DMS79 treated with DMSO at 0.1 percent for 48 hours (cell line): ENCODE results near the gene CYB5B.

Experiments
- DNase-seq: peaks from one replicate; lab custom pipeline; 2025; lab: John Stamatoyannopoulos, UW

Gene CYB5B

GRCh38 chr16:69486272-69486671 lies 61.9 kb downstream of the CYB5B start:
- DNase-seq, result no peak

GRCh38 chr16:69486724-69487123 lies 62.3 kb downstream of the CYB5B start:
- DNase-seq, result no peak

- DNase-seq, result peak; percentile 21
These were observed 66.4 kb downstream of the CYB5B start for GRCh38 chr16:69490707-69491324.

DNA sequence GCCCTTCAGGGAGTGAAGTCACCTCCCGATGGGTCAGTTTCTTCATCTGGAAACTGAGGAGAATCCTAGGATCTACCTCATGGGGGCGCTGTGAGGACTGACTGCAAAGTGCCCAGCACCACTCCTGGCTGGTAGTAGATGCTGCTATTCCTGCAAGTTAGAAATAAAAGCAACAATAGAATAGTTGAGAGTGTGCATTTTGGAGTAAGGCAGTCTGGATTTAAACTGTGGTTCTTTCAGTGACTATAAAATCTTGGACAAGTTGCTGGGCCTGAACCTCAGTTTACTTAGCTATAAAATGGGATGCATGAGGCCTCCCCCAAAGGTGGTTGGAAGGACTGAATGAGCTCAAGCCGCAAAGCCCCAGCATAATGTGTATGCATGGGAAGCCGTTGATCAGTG lies 70.6 kb downstream of the CYB5B start:
- no peak for DNase-seq

DNA sequence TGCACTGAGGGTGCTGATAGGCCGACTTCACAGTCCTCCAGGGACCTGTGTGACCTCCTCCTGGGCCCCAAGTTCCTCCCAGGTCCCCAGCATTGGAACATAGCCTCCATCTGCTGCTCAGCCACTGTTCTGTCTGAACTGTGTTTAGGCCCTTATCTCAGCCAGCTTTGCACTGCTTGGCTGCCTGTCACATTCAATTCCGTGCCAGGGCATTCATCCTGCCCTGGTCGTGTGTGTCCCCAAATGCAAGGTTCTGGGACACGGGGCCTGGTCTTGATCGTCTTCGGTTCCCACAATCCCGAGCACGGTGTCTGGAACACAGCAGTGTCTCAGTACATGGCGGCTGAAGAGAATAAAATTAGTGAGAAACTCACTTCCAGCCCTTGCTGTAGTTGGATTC lies 71.4 kb downstream of the CYB5B start:
- DNase-seq, result no peak

DNA sequence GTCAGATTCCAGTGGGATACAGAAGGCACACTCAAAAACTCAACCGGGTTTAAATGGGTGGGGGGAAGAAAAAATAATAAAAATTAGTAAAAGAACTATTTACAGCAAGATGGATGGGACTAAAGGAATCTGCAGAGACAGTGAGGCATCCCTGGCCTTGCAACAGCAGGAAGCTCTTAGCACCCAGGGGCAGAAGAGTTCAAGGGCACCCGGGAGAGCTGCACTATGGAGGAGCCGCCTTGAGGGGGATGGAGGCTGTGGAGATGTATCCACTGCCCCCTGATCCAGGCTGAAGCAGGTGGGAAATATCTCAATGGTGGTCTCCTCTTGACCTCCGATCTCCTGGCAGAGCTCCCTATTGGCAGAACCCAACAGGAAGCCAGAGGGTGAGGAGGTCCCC lies 72.0 kb downstream of the CYB5B start:
- DNase-seq, result no peak

- no peak for DNase-seq
These were observed 72.5 kb downstream of the CYB5B start for GRCh38 chr16:69496896-69497295.

DNA sequence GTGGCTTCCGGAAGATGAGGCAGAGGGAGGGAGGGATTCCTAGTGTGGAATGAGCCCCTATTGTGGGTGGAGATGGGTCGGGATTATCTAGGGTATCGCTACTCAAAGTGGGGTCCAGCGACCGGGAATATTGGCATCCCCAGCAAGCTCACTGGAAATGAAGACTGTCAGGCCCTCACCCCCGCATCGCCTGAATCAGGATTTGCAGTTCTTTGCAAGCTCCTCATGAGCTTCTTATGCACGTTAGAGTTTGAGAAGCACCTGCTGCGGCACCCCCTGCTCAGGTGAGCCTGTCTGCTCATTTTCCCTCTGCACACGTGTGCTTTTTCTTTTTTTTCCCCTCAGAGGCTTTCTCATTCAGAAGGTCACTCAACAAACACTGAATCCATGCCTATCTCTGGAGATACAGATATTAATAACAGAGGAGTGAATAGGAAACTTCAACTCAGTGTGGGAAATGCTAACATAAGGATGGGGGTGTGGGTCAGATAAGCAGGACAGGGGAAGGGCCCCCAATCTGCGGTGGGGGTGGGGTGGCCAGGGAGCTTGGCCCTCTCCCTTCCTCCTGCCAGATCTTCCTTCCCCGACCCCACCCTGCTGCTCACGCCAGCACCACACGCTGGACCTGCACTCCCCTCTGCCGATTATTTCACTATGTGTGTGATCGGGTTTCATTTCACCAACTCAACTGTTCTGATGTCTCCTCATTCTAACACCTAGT lies 73.6 kb downstream of the CYB5B start:
- no peak for DNase-seq

GRCh38 chr16:69498926-69499325 lies 74.5 kb downstream of the CYB5B start:
- no peak for DNase-seq

- DNase-seq, result no peak
These were observed 75.3 kb downstream of the CYB5B start for GRCh38 chr16:69499541-69500230.

GRCh38 chr16:69500496-69500895 lies 76.1 kb downstream of the CYB5B start:
- no peak for DNase-seq

DNA sequence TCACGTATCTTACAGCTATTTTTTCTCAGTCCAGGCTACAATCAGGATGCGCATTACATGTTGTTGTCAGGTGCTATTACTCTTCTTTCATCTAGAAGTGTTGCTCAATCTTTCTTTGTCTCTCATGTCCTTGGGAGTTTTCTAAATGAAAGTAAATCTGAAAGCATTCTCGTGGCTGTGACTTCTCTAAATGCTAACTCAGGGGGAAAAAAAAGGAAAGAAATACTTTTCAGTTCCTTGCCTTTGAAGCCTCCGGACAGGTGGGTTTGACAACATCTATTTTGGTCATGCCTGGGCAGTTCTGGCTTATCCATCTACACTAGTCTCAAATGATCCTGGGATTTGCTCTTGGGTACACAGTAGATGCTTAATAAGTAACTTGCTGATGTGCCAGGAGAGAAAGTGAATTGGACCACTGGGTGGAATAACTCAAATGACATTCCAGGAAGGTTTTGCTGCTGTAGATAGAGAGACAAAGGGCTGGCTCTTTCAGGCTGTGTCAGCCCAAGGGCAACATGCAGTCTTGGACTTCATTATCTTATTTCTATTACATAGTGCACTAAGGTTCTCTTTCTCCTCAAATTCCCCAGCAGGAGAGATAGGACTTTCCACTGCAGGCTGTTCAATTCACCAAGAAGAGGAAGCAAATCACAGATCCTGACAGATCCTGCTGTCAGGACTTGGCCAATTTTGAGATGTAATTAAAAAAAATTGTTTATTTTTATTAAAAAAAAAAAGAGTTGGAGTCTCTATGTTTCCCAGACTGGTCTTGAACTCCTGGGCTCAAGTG lies 77.7 kb downstream of the CYB5B start:
- DNase-seq, result no peak

DNA sequence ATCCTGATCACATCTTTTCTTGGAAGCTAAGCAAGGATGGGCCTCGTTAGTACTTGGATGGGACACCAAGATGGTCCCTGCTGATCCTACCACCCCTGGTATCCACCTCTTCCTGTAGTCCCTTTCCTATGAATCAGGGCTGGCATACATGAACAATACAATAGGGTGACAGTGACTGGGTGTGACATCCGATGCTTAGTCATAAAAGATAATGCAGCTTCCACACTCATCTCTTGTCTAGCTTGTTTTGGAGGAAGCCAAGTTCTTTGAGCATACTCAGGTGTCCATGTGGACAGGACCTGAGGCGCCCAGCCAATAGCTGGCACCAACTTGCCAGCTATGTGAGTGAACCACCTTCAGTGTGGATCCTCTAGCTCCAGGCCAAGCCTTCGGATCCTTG lies 78.8 kb downstream of the CYB5B start:
- DNase-seq, result no peak

- no peak for DNase-seq
These were observed 83.8 kb downstream of the CYB5B start for GRCh38 chr16:69508033-69508755.

DNA sequence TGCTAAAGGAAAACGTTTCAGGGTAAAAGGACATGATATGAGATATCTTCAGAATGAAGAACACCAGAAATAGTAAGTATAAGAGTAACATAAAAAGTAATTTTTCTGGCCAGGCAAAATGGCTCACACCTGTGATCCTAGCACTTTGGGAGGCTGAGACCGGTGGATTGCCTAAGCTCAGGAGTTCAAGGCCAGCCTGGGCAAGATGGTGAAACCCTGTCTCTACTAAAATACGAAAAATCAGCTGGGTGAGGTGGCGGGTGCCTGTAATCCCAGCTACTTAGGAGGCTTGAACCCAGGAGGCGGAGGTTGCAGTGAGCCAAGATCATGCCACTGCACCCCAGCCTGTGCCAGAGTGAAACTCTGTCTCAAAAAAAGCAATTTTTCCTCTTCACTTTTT lies 84.7 kb downstream of the CYB5B start:
- no peak for DNase-seq

GRCh38 chr16:69511651-69512050 lies 87.2 kb downstream of the CYB5B start:
- no peak for DNase-seq

DNA sequence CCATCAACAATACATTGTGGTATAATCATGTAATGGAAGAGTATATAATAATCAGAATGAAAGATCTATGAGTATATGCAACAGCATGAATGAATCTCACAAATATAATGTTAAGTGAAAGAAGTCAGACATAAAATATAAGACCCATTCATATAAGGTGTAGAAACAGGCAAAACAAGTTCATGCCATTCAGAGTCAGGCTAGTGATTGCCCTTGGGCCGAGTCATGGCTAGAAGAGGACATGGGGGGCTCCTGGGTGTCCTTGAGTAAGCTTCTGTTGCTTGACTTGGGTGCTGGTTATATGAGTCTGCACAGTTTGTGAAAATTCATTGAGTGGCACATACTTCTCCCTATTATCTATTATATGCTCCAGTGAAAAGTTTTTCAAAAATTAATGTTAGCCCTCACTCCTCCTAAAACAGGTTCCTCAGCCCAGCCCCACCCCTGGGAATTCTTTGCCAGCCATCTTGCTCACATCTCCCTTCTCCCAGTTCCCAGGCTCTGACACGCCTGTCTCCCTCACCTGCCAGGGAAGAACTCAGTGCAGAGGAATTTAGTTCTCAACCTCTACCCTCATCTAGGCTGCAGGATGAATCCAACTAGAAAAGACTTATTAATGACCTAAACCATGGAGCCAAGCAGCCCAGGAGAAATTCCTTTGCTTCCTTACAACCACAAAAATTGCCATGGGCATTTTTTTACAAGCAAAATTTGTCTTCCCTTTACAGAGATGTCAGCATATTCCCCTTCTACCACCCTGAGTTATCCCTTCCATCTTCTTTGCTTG lies 89.0 kb downstream of the CYB5B start:
- no peak for DNase-seq

GRCh38 chr16:69514356-69514755 lies 89.9 kb downstream of the CYB5B start:
- DNase-seq, result no peak
